K562 (cell line): ENCODE results near the gene RAMP2. TPM values are rescaled to one million over a fixed set of nuclear protein-coding genes. Genes with fewer than 3 reads are reported as not detected.
A peak's percentile ranks its signal among the peaks of the same experiment; 100 is the strongest.

ENCODE experiments used
- ATAC-seq: fragments of 200-7000 bp; cut with Tn5 transposase; 3 replicates; pipeline ENCODE4 v1.9.1; 2020; ENCODE audit warnings: moderate library complexity
- BruUV-seq: library from RNA; stranded (reverse); fragments of 400-500 nt; replicated peaks from 2 replicates; lab custom pipeline; 2021; lab: Mats Ljungman, UMichigan
- CTCF ChIA-PET: fragments of 300-600 bp; formaldehyde crosslinking; extraction: SDS; loops from one replicate; lab custom pipeline; 2021; ENCODE audit warnings: low intra/inter-chr PET ratio; lab: Yijun Ruan, JAX
- POLR2A ChIA-PET: fragments of 300-600, 350-650 bp; sonication (Branson Sonifier 250); formaldehyde crosslinking; extraction: SDS; loops from one replicate; lab custom pipeline; 2021; ENCODE audit warnings: antibody characterized with exemption, inconsistent platforms; lab: Yijun Ruan, JAX
- DNase-seq, 4 experiments: peaks; one replicate each; pipeline versions ENCODE4 v3.0.0 to v3.0.0-alpha.2; 2011 to 2018; ENCODE audit warnings: low spot score in 3 of 4, mixed read lengths in 3 of 4; ENCODE audit errors: extremely low read depth in 1 of 4
- FAIRE-seq: peaks from 2 replicates; lab custom pipeline; 2011; peaks lifted over from hg19 to GRCh38; lab: Jason Lieb, UNC
- H2AFZ ChIP-seq: 2 replicates; pipeline ENCODE4 v1.6.0; 2011; ENCODE audit warnings: low read depth, low read length, control low read depth, inconsistent platforms
- H3K27ac ChIP-seq: fragments of 200-600 bp; 3 replicates; pipeline ENCODE4 v1.8.0; 2011; ENCODE audit warnings: low read depth, mild to moderate bottlenecking, control low read depth, inconsistent platforms, low read length, moderate library complexity, mixed read lengths; ENCODE audit errors: extremely low read depth
- H3K27me3 ChIP-seq, 2 experiments: fragments of 300-600 bp in 1 of 2; 2 replicates in 1 of 2; 3 replicates in 1 of 2; pipeline versions ENCODE4 v1.6.0 to v1.8.0; 2011; ENCODE audit warnings: inconsistent platforms in 2 of 2, low read length in 2 of 2, mild to moderate bottlenecking in 1 of 2, mixed read lengths in 1 of 2, moderate library complexity in 1 of 2; ENCODE audit not compliant: control insufficient read depth in 2 of 2, insufficient read depth in 2 of 2
- H3K36me3 ChIP-seq: fragments of 300-600 bp; 3 replicates; pipeline ENCODE4 v1.8.0; 2011; ENCODE audit warnings: mild to moderate bottlenecking, low read length, inconsistent platforms; ENCODE audit not compliant: control insufficient read depth, insufficient read depth
- H3K4me1 ChIP-seq, 2 experiments: fragments of 200-600 bp in 1 of 2; replicated peaks in 1 of 2; 2 replicates in 1 of 2; 3 replicates in 1 of 2; pipeline versions ENCODE4 v1.5.1 to v1.8.0; 2011; ENCODE audit warnings: inconsistent platforms in 2 of 2, low read length in 2 of 2, mild to moderate bottlenecking in 1 of 2, mixed read lengths in 1 of 2, moderate library complexity in 1 of 2; ENCODE audit not compliant: control insufficient read depth in 2 of 2, insufficient read depth in 2 of 2
- H3K4me2 ChIP-seq: 2 replicates; pipeline ENCODE4 v1.6.1; 2011; ENCODE audit warnings: low read length, control low read depth, inconsistent platforms, mixed read lengths; ENCODE audit not compliant: insufficient read depth
- H3K4me3 ChIP-seq: fragments of 200-600 bp; sonication (generic), shearing (Covaris generic); 2 replicates; pipeline ENCODE4 v1.5.1; 2016; ENCODE audit warnings: control low read depth, inconsistent platforms
- H3K79me2 ChIP-seq: fragments of 200-600 bp; 3 replicates; pipeline ENCODE4 v1.8.0; 2011; ENCODE audit warnings: low read length, inconsistent platforms; ENCODE audit not compliant: control insufficient read depth, insufficient read depth
- H3K9ac ChIP-seq, 2 experiments: 2 replicates each; pipeline versions ENCODE4 v1.6.0 to v1.6.1; 2011; ENCODE audit warnings: low read depth in 2 of 2, low read length in 2 of 2, control low read depth in 1 of 2, inconsistent platforms in 1 of 2, mild to moderate bottlenecking in 1 of 2, mixed read lengths in 1 of 2; ENCODE audit not compliant: insufficient read depth in 1 of 2
- H3K9me1 ChIP-seq: one replicate; pipeline ENCODE4 v1.6.0; 2011; ENCODE audit warnings: inconsistent platforms, mild to moderate bottlenecking, low read length, moderate library complexity; ENCODE audit not compliant: control insufficient read depth, insufficient read depth
- H3K9me3 ChIP-seq: replicated peaks from 2 replicates; pipeline ENCODE4 v1.5.1; 2011; ENCODE audit warnings: low read depth, low read length, inconsistent platforms; ENCODE audit not compliant: control insufficient read depth, insufficient read depth
- H4K20me1 ChIP-seq: replicated peaks from 2 replicates; pipeline ENCODE4 v1.6.1; 2011; ENCODE audit warnings: low read length, inconsistent platforms, mixed read lengths; ENCODE audit not compliant: control insufficient read depth, insufficient read depth
- POLR2AphosphoS5 ChIP-seq: IDR thresholded peaks from 2 replicates; pipeline ENCODE4 v1.6.1; 2011; ENCODE audit warnings: mild to moderate bottlenecking, low read depth, low read length, moderate library complexity; ENCODE audit not compliant: control insufficient read depth, insufficient read depth
- POLR2G ChIP-seq: fragments of 200-400 bp; formaldehyde crosslinking; IDR thresholded peaks from 2 replicates; pipeline ENCODE4 v1.6.1; 2017; ENCODE audit warnings: low read depth, mild to moderate bottlenecking, antibody characterized with exemption, low read length, moderate library complexity
- PREB ChIP-seq: sonication (generic); formaldehyde crosslinking; IDR thresholded peaks from 2 replicates; pipeline ENCODE4 v1.8.1; 2023; ENCODE audit warnings: mild to moderate bottlenecking, missing genetic modification reagents
- ZBTB33 ChIP-seq: sonication (generic); formaldehyde crosslinking; IDR thresholded peaks from 2 replicates; pipeline ENCODE4 v1.8.1; 2023; ENCODE audit warnings: mild to moderate bottlenecking, missing genetic modification reagents
- WGBS: fragments of 100-300 bp; shearing (Covaris generic); methylation state at CpG from one replicate; pipeline ENCODE4 v1.1.6; 2016; ENCODE audit warnings: low coverage, mixed read lengths; ENCODE audit not compliant: insufficient coverage; ENCODE audit errors: missing lambda C conversion rate; 5-methylcytosine and 5-hydroxymethylcytosine counted together
- in situ Hi-C: fragments of 300-500 bp; cut with MboI; formaldehyde crosslinking; loops from 4 replicates; pipeline ENCODE4 v1.15.0; 2018; ENCODE audit warnings: inconsistent platforms, mixed read lengths
- intact Hi-C: fragments of 100-400 bp; cut with micrococcal nuclease; formaldehyde crosslinking; loops from 2 replicates; pipeline ENCODE4 v1.14.2; 2022
- polyA plus RNA-seq, 8 experiments: library from polyadenylated mRNA; depleted of rRNA in 4 of 8; stranded (reverse) in 5 of 8; unstranded in 3 of 8; fragments of >200 nt; fragmentation: Nextera tagmentation in 2 of 8; fragmentation: Illumina TruSeq in 1 of 8; extraction: Ambion mirVana in 2 of 8; extraction: Trizol in 1 of 8; gene quantifications; 2 replicates each; pipeline versions ENCODE4 v1.2.1 to v1.2.3, GENCODE V29; 2011 to 2014; ENCODE audit warnings: inconsistent platforms in 1 of 8, missing spikeins in 1 of 8
- total RNA-seq, 7 experiments: library from RNA; depleted of rRNA in 6 of 7; stranded (reverse); fragments of >200 nt in 6 of 7; fragmentation: Illumina TruSeq in 2 of 7; extraction: Trizol in 2 of 7; gene quantifications; 2 replicates each; pipeline versions ENCODE4 v1.2.1 to v1.2.3, GENCODE V29; 2011 to 2021; ENCODE audit warnings: low replicate concordance in 1 of 7

Gene RAMP2
- total and polyA plus RNA-seq, 9 of the 15 experiments (the other 6 are each of a cell fraction or from before 2014, with no cell fraction given): not detected

- H3K9me1 ChIP-seq: no peaks in the 10 kb centered on the region
- H3K9ac ChIP-seq: peak overlapping the region in 1 of 2 experiments; percentile 59; a peak in 1 of 4 replicates
- ATAC-seq: no peak
- H2AFZ ChIP-seq: no peak overlapping the region
- BruUV-seq: TSS peak; percentile 52
- in situ Hi-C loops (no loop called here), intact Hi-C loops (no loop called here)
- ChIA-PET CTCF (no interaction called here), POLR2A (interaction anchor here (0.9 to 6.4 kb wide), 5 partner anchors 9 to 226 kb away, joined by 3 to 47 read pairs (median 8); partner anchors contain the start of gene WNK4)
- peaks cover 17% of the 10 kb centered on the region for H3K79me2 ChIP-seq
- no peak overlapping the region for H3K4me2 ChIP-seq
- H3K27me3 ChIP-seq: no peaks in the 10 kb centered on the region
- no peak overlapping the region for H3K4me3 ChIP-seq
- FAIRE-seq: no peak
- peaks cover 14 to 36% of the 10 kb centered on the region in 2 experiments for H3K4me1 ChIP-seq
- TF ChIP-seq POLR2G (peak; percentile 44), ZBTB33 (peak; percentile 42; the same call in 1 of the 2 replicates), POLR2AphosphoS5 (0 out of 2 replicates have a peak, but pooled peaks have one; percentile 9), PREB (CRISPR knock-in tag) (no peak)
- 85% methylated on average over 16 of the region's 18 CpGs for WGBS
- H3K9me3 ChIP-seq: no peaks in the 10 kb centered on the region
- peaks cover 30% of the 10 kb centered on the region for H3K36me3 ChIP-seq
- DNase-seq: no peak
- no peaks in the 10 kb centered on the region for H4K20me1 ChIP-seq
- no peak overlapping the region for H3K27ac ChIP-seq
Observed at GRCh38 chr17:42796066-42796758, 35.2 kb downstream of the RAMP2 start.
